ENCODE results near the gene CAVIN3. TPM values are rescaled to one million over a fixed set of nuclear protein-coding genes. Genes with fewer than 3 reads are reported as not detected.

The CAVIN3 gene
- total and polyA plus RNA-seq, 9 of the 15 experiments (the other 6 are each of a cell fraction or from before 2014, with no cell fraction given): 0.13 TPM; not detected in 8

DNA sequence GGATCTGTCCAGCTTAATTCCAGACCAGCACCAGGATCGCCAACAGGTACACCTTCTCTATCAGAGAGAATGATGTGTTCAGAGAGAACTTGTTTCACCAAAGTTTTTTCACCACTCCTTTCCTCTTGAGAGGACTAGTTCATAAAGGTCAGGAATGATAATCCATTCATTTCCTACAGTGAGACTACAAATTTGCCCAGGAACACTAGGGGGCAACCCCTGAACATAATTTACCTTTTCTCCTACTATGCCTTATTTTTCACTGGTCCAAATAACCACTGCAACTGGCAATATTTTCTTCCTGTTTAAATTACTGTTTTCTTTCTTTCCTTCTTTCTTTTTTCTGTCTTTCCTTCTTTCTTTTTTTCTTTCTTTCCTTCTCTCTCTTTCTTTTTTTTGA, 22.5 kb downstream of the CAVIN3 start:
- H3K4me2 ChIP-seq (ENCODE audit: insufficient read depth, low read length): no peak overlapping the region
- H3K36me3 ChIP-seq (ENCODE audit: control insufficient read depth, insufficient read depth, low read length): no peaks in the 10 kb centered on the region
- H3K27ac ChIP-seq (ENCODE audit: extremely low read depth, low read depth, low read length): no peak overlapping the region
- ChIA-PET CTCF (ENCODE audit: low intra/inter-chr PET ratio) (no interaction called here), POLR2A (no interaction called here)
- no peak overlapping the region for H3K9ac ChIP-seq (ENCODE audit: insufficient read depth in 1 of 2, low read depth in 2 of 2, low read length in 2 of 2)
- H3K4me1 ChIP-seq (replicated peaks in 1 of 2; ENCODE audit: control insufficient read depth in 2 of 2, insufficient read depth in 2 of 2, low read length in 2 of 2): no peaks in the 10 kb centered on the region
- peaks cover 20 to 23% of the 10 kb centered on the region in 2 experiments for H3K27me3 ChIP-seq (ENCODE audit: control insufficient read depth in 2 of 2, insufficient read depth in 2 of 2, low read length in 2 of 2)
- peak in 1 of 4 experiments; percentile 14 for DNase-seq (ENCODE audit: extremely low read depth in 1 of 4, low spot score in 3 of 4)
- in situ Hi-C loops (cut with MboI): no loop called here
- no peak overlapping the region for H2AFZ ChIP-seq (ENCODE audit: low read depth, low read length)
- TF ChIP-seq CTCF (IDR thresholded peaks at IDR 0.05 in 2 of 3, conservative IDR thresholded peaks at IDR 0.05 in 1 of 3; ENCODE audit: insufficient read depth in 2 of 3, low read depth in 1 of 3, low read length in 3 of 3) (peak in 2 of 3 experiments; percentile 38 to 59; a peak in 4 of 6 replicates), ZNF512 (tag; IDR thresholded peaks at IDR 0.05) (peak; percentile 74; the same call in 1 of the 2 replicates), POLR2AphosphoS2 (IDR thresholded peaks at IDR 0.05; ENCODE audit: low read length) (no peak), RAD21 (CRISPR knock-in tag; conservative IDR thresholded peaks at IDR 0.05 in 1 of 2, IDR thresholded peaks at IDR 0.05 in 1 of 2) (peak; percentile 30 to 52)
- H3K79me2 ChIP-seq (ENCODE audit: control insufficient read depth, insufficient read depth, low read length): no peaks in the 10 kb centered on the region
- FAIRE-seq: no peak
- ATAC-seq: peak; percentile 68; the same call in 2 of the 3 replicates
- H4K20me1 ChIP-seq (replicated peaks; ENCODE audit: control insufficient read depth, insufficient read depth, low read length): no peaks in the 10 kb centered on the region
- BruUV-seq (replicated peaks): no TSS peak
- H3K4me3 ChIP-seq: no peak overlapping the region
- intact Hi-C loops (cut with micrococcal nuclease): loop anchor here (5.0 kb wide), 1 partner anchor 64 kb away; no protein-coding TSS in a partner anchor
- H3K9me1 ChIP-seq (ENCODE audit: control insufficient read depth, insufficient read depth, low read length): no peaks in the 10 kb centered on the region
- H3K9me3 ChIP-seq (replicated peaks; ENCODE audit: control insufficient read depth, insufficient read depth, low read depth, low read length): no peaks in the 10 kb centered on the region
- WGBS (ENCODE audit: insufficient coverage, low coverage, missing lambda C conversion rate): 0% methylated on average over 1 of the region's 1 CpG

Measured in K562 (cell line).